Transverse colon (tissue), 4 donors: ENCODE data around the gene SMIM17. TPM values are rescaled to one million over a fixed set of nuclear protein-coding genes. Genes with fewer than 3 reads are reported as not detected.
A peak's percentile ranks its signal among the peaks of the same experiment; 100 is the strongest.
"Not testable (repeated sequence)": the region's sequence is repeated elsewhere in the genome, so short reads cannot be mapped to it uniquely, and the experiment has no call there.

ENCODE experiments used
- DNase-seq: peaks from one replicate; pipeline ENCODE4 v3.0.0-alpha.2; 2019
- H3K27ac ChIP-seq, 4 donors: fragments of 200-600 bp; sonication (generic); 2 replicates each; pipeline ENCODE4 v1.5.1; 2016 to 2018; ENCODE audit warnings: inconsistent platforms in 4 of 4
- H3K27me3 ChIP-seq: fragments of 200-600 bp; sonication (generic); 2 replicates; pipeline ENCODE4 v1.5.1; 2017; ENCODE audit warnings: inconsistent platforms
- H3K36me3 ChIP-seq, 4 donors: fragments of 200-600 bp; sonication (generic); 2 replicates each; pipeline ENCODE4 v1.5.1; 2017 to 2019; ENCODE audit warnings: inconsistent platforms in 4 of 4
- H3K4me1 ChIP-seq, 4 donors: fragments of 200-600 bp; sonication (generic); 2 replicates each; pipeline ENCODE4 v1.5.1; 2017 to 2020; ENCODE audit warnings: inconsistent platforms in 4 of 4
- H3K4me3 ChIP-seq, 4 donors: fragments of 200-600 bp; sonication (generic); 1 replicate in 1 of 4; 2 replicates in 3 of 4; pipeline versions ENCODE4 v1.5.1 to v1.6.1; 2017 to 2019; ENCODE audit warnings: inconsistent platforms in 4 of 4
- H3K9me3 ChIP-seq, 2 donors: fragments of 200-600 bp; sonication (generic); 2 replicates each; pipeline ENCODE4 v1.5.1; 2017 to 2019; ENCODE audit warnings: inconsistent platforms in 2 of 2
- EP300 ChIP-seq: sonication (generic); formaldehyde crosslinking; IDR thresholded peaks from one replicate; pipeline ENCODE4 v1.6.1; 2017; ENCODE audit warnings: antibody characterized with exemption, low read depth
- POLR2A ChIP-seq: fragments of 450-650 bp; IDR thresholded peaks from one replicate; pipeline ENCODE4 v1.6.1; 2016; ENCODE audit warnings: antibody characterized with exemption, mild to moderate bottlenecking, moderate library complexity
- POLR2AphosphoS5 ChIP-seq, 3 donors: sonication (generic); formaldehyde crosslinking; IDR thresholded peaks; one replicate each; pipeline ENCODE4 v1.6.1; 2016; ENCODE audit warnings: antibody characterized with exemption in 3 of 3
- WGBS, 2 donors: methylation state at CpG; one replicate each; pipeline ENCODE4 v1.1.5; 2018; ENCODE audit warnings: low coverage in 1 of 2; 5-methylcytosine and 5-hydroxymethylcytosine counted together
- in situ Hi-C, 4 donors: fragments of 200-750 bp; cut with MboI; loops; one replicate each; pipeline versions ENCODE4 v1.15.0 to v1.15.1; 2017; ENCODE audit warnings: low sequenced_read_pairs in 3 of 4, low pct_ligation_motif_present in 1 of 4, low pct_unique_long_range_greater_than_20kb in 1 of 4
- intact Hi-C: fragments of 100-400 bp; cut with DNase I; formaldehyde crosslinking; loops from one replicate; pipeline ENCODE4 v1.15.1; 2023; ENCODE audit warnings: low total_unique reads
- total RNA-seq, 4 donors: library from RNA; depleted of rRNA; stranded (reverse); fragments of >200 nt; gene quantifications; one replicate each; pipeline ENCODE4 v1.1.0, GENCODE V29; 2016
- TF ChIP-seq, protein P1 (sequence below), 5 experiments: fragments of 200-600 bp in 3 of 5; fragments of 450-650 bp in 2 of 5; sonication (generic) in 3 of 5; IDR thresholded peaks; 1 replicate in 2 of 5; 2 replicates in 3 of 5; pipeline ENCODE4 v1.5.1; 2016 to 2017; ENCODE audit warnings: antibody characterized with exemption in 5 of 5, inconsistent platforms in 3 of 5, mild to moderate bottlenecking in 2 of 5, moderate library complexity in 1 of 5

SMIM17 gene
- total RNA-seq, 4 donors from 2014 or later: not detected

DNA sequence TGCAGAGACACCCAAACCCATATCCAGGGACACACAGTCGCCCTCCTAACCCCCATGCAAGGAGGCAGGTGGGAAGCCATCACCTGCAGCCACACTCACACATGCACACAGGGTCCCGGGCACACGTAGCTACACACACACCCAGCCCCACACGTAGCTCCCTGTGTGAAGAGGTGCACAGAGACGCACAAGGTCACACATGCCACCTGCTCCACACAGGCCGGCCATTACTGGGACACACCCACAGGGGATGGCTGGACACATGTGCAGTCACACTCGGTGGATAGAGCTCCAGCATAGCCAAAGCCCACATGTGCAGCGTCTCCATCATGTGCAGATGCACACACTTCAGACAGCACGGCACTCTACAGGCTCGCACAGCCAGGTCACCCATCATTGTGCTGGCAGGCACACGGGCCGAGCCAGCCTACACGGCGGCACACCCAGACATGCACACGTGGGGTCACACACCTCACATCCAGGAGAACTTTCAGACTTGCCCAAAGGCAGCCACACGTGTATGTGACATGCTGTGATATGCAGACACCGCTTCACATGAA lies 27.5 kb downstream of the SMIM17 start:
- 82% methylated on average over 15 of the region's 17 CpGs; no CpG with 5 or more reads in 1 of the 2 donors for WGBS, 2 donors
- no peaks in the 10 kb centered on the region for H3K27me3 ChIP-seq
- in situ Hi-C loops (no loop called here), intact Hi-C loops (no loop called here)
- no peak for DNase-seq
- H3K9me3 ChIP-seq: no peaks in the 10 kb centered on the region
- TF ChIP-seq, protein P1, sequence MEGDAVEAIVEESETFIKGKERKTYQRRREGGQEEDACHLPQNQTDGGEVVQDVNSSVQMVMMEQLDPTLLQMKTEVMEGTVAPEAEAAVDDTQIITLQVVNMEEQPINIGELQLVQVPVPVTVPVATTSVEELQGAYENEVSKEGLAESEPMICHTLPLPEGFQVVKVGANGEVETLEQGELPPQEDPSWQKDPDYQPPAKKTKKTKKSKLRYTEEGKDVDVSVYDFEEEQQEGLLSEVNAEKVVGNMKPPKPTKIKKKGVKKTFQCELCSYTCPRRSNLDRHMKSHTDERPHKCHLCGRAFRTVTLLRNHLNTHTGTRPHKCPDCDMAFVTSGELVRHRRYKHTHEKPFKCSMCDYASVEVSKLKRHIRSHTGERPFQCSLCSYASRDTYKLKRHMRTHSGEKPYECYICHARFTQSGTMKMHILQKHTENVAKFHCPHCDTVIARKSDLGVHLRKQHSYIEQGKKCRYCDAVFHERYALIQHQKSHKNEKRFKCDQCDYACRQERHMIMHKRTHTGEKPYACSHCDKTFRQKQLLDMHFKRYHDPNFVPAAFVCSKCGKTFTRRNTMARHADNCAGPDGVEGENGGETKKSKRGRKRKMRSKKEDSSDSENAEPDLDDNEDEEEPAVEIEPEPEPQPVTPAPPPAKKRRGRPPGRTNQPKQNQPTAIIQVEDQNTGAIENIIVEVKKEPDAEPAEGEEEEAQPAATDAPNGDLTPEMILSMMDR (IDR thresholded peaks at IDR 0.05): no peak
- no peak for TF ChIP-seq POLR2A
- no peak overlapping the region for H3K27ac ChIP-seq
- peaks cover 0 to 11% (median 5%) of the 10 kb centered on the region in 4 donors for H3K4me1 ChIP-seq
- no peaks in the 10 kb centered on the region for H3K36me3 ChIP-seq
- peak overlapping the region in 2 of 4 donors; percentile 48 to 61 for H3K4me3 ChIP-seq

DNA sequence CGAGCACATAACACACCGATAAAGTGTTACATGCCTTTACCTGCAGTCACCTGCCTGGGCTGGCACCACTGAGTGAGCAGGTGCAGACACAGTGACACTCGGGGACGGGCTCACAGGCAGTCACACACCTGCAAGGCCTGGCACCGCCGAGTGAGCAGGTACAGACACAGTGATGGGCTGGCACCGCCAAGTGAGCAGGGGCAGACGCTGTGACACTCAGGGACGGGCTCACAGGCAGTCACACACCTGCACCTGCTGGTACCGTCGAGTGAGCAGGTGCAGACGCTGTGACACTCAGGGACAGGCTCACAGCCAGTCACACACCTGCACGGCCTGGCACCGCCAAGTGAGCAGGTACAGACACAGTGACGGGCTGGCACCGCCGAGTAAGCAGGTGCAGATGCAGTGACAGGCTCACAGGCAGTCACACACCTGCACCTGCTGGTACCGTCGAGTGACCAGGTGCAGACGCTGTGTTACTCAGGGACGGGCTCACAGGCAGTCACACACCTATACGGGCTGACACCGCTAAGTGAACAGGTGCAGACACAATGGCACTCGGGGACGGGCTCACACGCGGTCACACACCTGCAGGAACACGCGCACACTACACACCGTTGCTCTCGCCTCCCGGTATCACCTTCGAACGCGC lies 28.1 kb downstream of the SMIM17 start:
- no peaks in the 10 kb centered on the region for H3K36me3 ChIP-seq
- peaks cover 0 to 11% (median 5%) of the 10 kb centered on the region in 4 donors for H3K4me1 ChIP-seq
- TF ChIP-seq, protein P1 (IDR thresholded peaks at IDR 0.05): no peak
- no peak for TF ChIP-seq POLR2AphosphoS5 (IDR thresholded peaks at IDR 0.05)
- no peak for TF ChIP-seq POLR2A
- TF ChIP-seq EP300: no peak
- H3K9me3 ChIP-seq: no peaks in the 10 kb centered on the region
- WGBS, 2 donors: 50% methylated on average over 33 of the region's 35 CpGs; no CpG with 5 or more reads in 1 of the 2 donors
- intact Hi-C loops: no loop called here
- H3K4me3 ChIP-seq: peak overlapping the region; percentile 40 to 74 (median 54)
- peak overlapping the region in 3 of 4 donors; percentile 1 to 58 (median 36) for H3K27ac ChIP-seq
- no peak for DNase-seq
- H3K27me3 ChIP-seq: no peaks in the 10 kb centered on the region
- in situ Hi-C loops: no loop called here

DNA sequence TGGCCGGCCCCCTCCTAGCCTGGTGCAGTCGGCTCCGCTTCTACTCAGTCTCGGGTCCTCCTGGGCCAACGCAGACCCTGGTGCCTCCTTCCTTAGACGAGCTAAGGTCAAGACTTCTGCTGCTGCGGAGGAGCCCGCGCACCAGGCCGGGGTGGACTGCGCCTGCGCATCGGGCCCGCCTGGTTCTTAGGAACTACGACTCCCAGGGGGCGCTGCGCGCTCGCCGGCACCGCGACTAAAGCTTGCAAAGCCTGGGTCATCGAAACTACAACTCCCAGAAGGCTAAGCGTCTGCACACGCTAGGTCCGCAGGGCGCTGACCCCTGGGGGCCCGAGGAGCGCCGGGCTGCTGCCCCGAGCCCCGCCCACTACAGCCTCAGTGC lies 28.6 kb downstream of the SMIM17 start, which contains the start of gene ZNF835:
Gene ZNF835 (minus strand): TSS at position 145 of the 382 bp plus-strand sequence. CDS start 6,559 bp downstream, outside the sequence.
- H3K4me1 ChIP-seq: peaks cover 0 to 11% (median 5%) of the 10 kb centered on the region in 4 donors
- 44% methylated on average over 22 of the region's 32 CpGs; no CpG with 5 or more reads in 1 of the 2 donors for WGBS, 2 donors
- H3K27ac ChIP-seq: peak within 1 kb of the TSS in 3 of 4 donors; percentile 1 to 58 (median 36)
- H3K9me3 ChIP-seq: no peaks in the 10 kb centered on the region
- no peaks in the 10 kb centered on the region for H3K36me3 ChIP-seq
- no peaks in the 10 kb centered on the region for H3K27me3 ChIP-seq
- in situ Hi-C loops (no loop called here), intact Hi-C loops (no loop called here)
- H3K4me3 ChIP-seq: peak within 1 kb of the TSS; percentile 40 to 74 (median 54)
- TF ChIP-seq, protein P1 (IDR thresholded peaks at IDR 0.05): peak in 2 of 5 experiments; percentile 16 to 24
- TF ChIP-seq POLR2A (peak; percentile 17), POLR2AphosphoS5 (IDR thresholded peaks at IDR 0.05) (peak in 1 of 3 donors; percentile 32), EP300 (no peak)
- DNase-seq: peak; percentile 87

DNA sequence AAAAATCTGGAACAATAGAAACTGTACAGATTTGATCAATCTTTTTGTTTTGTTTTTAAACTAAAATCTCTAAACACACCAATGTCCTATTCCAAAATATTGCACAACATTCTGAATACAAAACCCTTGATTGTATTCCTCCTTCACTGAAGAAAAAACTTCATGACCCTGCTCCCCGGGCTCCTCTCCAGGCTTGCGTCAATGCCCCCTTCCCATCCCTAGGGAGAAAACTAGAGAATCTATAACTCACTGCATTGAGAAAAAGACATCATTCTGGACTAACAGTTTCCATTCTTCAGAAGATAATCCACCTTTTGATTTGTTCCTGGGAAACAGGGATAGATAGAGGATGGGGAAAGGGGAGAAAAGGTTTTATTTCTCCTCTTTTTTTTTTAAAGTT lies 29.7 kb downstream of the SMIM17 start:
- not testable (repeated sequence) for H3K27ac ChIP-seq

More for the DNA sequence above, 29.7 kb downstream of the SMIM17 start:
- H3K36me3 ChIP-seq, H3K4me3 ChIP-seq, in situ Hi-C loops, DNase-seq, intact Hi-C loops, H3K27me3 ChIP-seq, H3K9me3 ChIP-seq: not testable (repeated sequence)
- 88 to 95% methylated on average over 2 of the region's 2 CpGs for WGBS, 2 donors
- peaks cover 0 to 11% (median 5%) of the 10 kb centered on the region in 4 donors for H3K4me1 ChIP-seq
